Astrocyte (in vitro differentiated cells and primary cell): ENCODE measurements around the gene CYBRD1. TPM values are rescaled to one million over a fixed set of nuclear protein-coding genes. Genes with fewer than 3 reads are reported as not detected.
A peak's percentile ranks its signal among the peaks of the same experiment; 100 is the strongest.

Experiments used
- DNase-seq: peaks from one replicate; pipeline ENCODE4 v3.0.0-alpha.2; 2010; ENCODE audit warnings: low read depth
- FAIRE-seq: peaks from 2 replicates; lab custom pipeline; 2011; peaks lifted over from hg19 to GRCh38; lab: Jason Lieb, UNC
- H2AFZ ChIP-seq: 2 replicates; pipeline ENCODE4 v1.6.0; 2012; ENCODE audit warnings: low read depth, low read length, inconsistent platforms
- H3K27ac ChIP-seq: 2 replicates; pipeline ENCODE4 v1.5.1; 2011; ENCODE audit warnings: low read depth, low read length, inconsistent platforms
- H3K27me3 ChIP-seq: 2 replicates; pipeline ENCODE4 v1.6.0; 2011; ENCODE audit warnings: low read length, inconsistent platforms; ENCODE audit not compliant: insufficient read depth
- H3K36me3 ChIP-seq: 2 replicates; pipeline ENCODE4 v1.5.1; 2011; ENCODE audit warnings: low read length, inconsistent platforms; ENCODE audit not compliant: insufficient read depth
- H3K4me1 ChIP-seq: 2 replicates; pipeline ENCODE4 v1.5.1; 2011; ENCODE audit warnings: low read length, inconsistent platforms; ENCODE audit not compliant: insufficient read depth
- H3K4me2 ChIP-seq: 2 replicates; pipeline ENCODE4 v1.6.0; 2012; ENCODE audit warnings: low read length, inconsistent platforms
- H3K4me3 ChIP-seq: 2 replicates; pipeline ENCODE4 v1.5.1; 2011; ENCODE audit warnings: low read depth, mild to moderate bottlenecking, low read length, inconsistent platforms; ENCODE audit not compliant: insufficient read depth
- H3K79me2 ChIP-seq: 2 replicates; pipeline ENCODE4 v1.6.0; 2012; ENCODE audit warnings: mild to moderate bottlenecking, low read length, inconsistent platforms; ENCODE audit not compliant: insufficient read depth
- H3K9ac ChIP-seq: 2 replicates; pipeline ENCODE4 v1.6.0; 2012; ENCODE audit warnings: mild to moderate bottlenecking, low read length, inconsistent platforms
- H3K9me3 ChIP-seq: 2 replicates; pipeline ENCODE4 v1.5.1; 2012; ENCODE audit warnings: low read depth, mild to moderate bottlenecking, low read length, inconsistent platforms; ENCODE audit not compliant: insufficient read depth
- H4K20me1 ChIP-seq: 2 replicates; pipeline ENCODE4 v1.6.0; 2012; ENCODE audit warnings: low read length, inconsistent platforms; ENCODE audit not compliant: insufficient read depth
- H3K27ac Mint-ChIP-seq: one replicate; pipeline ENCODE4 v1.8.0; 2021; ENCODE audit warnings: mild to moderate bottlenecking, mixed read lengths; ENCODE audit not compliant: unreplicated experiment
- H3K27me3 Mint-ChIP-seq: one replicate; pipeline ENCODE4 v1.8.0; 2021; ENCODE audit warnings: low read depth, mixed read lengths; ENCODE audit not compliant: unreplicated experiment
- H3K36me3 Mint-ChIP-seq: one replicate; pipeline ENCODE4 v1.8.0; 2021; ENCODE audit warnings: low read depth, mixed read lengths; ENCODE audit not compliant: unreplicated experiment
- H3K4me1 Mint-ChIP-seq: one replicate; pipeline ENCODE4 v1.8.0; 2021; ENCODE audit warnings: low read depth, mixed read lengths; ENCODE audit not compliant: unreplicated experiment
- H3K4me3 Mint-ChIP-seq: one replicate; pipeline ENCODE4 v1.8.0; 2021; ENCODE audit warnings: mild to moderate bottlenecking, moderate library complexity, mixed read lengths; ENCODE audit not compliant: unreplicated experiment
- H3K9me3 Mint-ChIP-seq: one replicate; pipeline ENCODE4 v1.8.0; 2021; ENCODE audit warnings: mild to moderate bottlenecking, mixed read lengths; ENCODE audit not compliant: unreplicated experiment
- CTCF ChIP-seq: IDR thresholded peaks from 2 replicates; pipeline ENCODE4 v1.5.1; 2011; ENCODE audit warnings: low read depth, mild to moderate bottlenecking, inconsistent platforms, low read length, moderate library complexity; ENCODE audit not compliant: insufficient read depth
- EZH2 ChIP-seq: IDR thresholded peaks from 2 replicates; pipeline ENCODE4 v1.6.1; 2012; ENCODE audit warnings: mild to moderate bottlenecking, low read length, inconsistent platforms; ENCODE audit not compliant: insufficient read depth
- total RNA-seq: library from RNA; stranded (reverse); gene quantifications from 2 replicates; pipeline ENCODE4 v1.2.1, GENCODE V29; 2021

CYBRD1 gene
- total RNA-seq, 1 donor from 2014 or later = 26.7 TPM

- FAIRE-seq = no peak
- peak overlapping the region; percentile 81 for H3K27ac Mint-ChIP-seq
Measured at GRCh38 chr2:171505374-171505773, 16.9 kb upstream of the CYBRD1 start.

GRCh38 chr2:171509945-171510731 is 12.1 kb upstream of the CYBRD1 start:
- H3K27ac ChIP-seq = no peak overlapping the region

More at GRCh38 chr2:171505374-171505773, 16.9 kb upstream of the CYBRD1 start:
- H3K27ac ChIP-seq = no peak overlapping the region
- H3K79me2 ChIP-seq = no peaks in the 10 kb centered on the region
- H3K36me3 ChIP-seq = no peaks in the 10 kb centered on the region
- TF ChIP-seq EZH2 (no peak), CTCF (no peak)
- no peak overlapping the region for H3K4me3 ChIP-seq
- H3K9me3 Mint-ChIP-seq = no peaks in the 10 kb centered on the region
- peak overlapping the region; percentile 9 for H2AFZ ChIP-seq
- H3K27me3 Mint-ChIP-seq = peaks cover 4% of the 10 kb centered on the region
- H4K20me1 ChIP-seq = no peaks in the 10 kb centered on the region
- DNase-seq = peak; percentile 55
- H3K4me3 Mint-ChIP-seq = no peak overlapping the region
- peaks cover 3% of the 10 kb centered on the region for H3K4me1 ChIP-seq
- H3K9me3 ChIP-seq = no peaks in the 10 kb centered on the region
- no peaks in the 10 kb centered on the region for H3K27me3 ChIP-seq
- H3K4me2 ChIP-seq = peak overlapping the region; percentile 63
- H3K9ac ChIP-seq = no peak overlapping the region
- peaks cover 5% of the 10 kb centered on the region for H3K4me1 Mint-ChIP-seq
- no peaks in the 10 kb centered on the region for H3K36me3 Mint-ChIP-seq

More at GRCh38 chr2:171509945-171510731, 12.1 kb upstream of the CYBRD1 start:
- no peak overlapping the region for H3K4me3 Mint-ChIP-seq
- FAIRE-seq (no peak), DNase-seq (no peak)
- H3K27ac Mint-ChIP-seq = no peak overlapping the region
- H3K9ac ChIP-seq = no peak overlapping the region
- H3K27me3 Mint-ChIP-seq = peaks cover 6% of the 10 kb centered on the region
- H3K36me3 Mint-ChIP-seq = peaks cover 2% of the 10 kb centered on the region
- no peak overlapping the region for H3K4me3 ChIP-seq
- H2AFZ ChIP-seq = no peak overlapping the region
- no peaks in the 10 kb centered on the region for H3K27me3 ChIP-seq
- H3K4me1 Mint-ChIP-seq = peaks cover 9% of the 10 kb centered on the region
- no peaks in the 10 kb centered on the region for H3K36me3 ChIP-seq
- no peak overlapping the region for H3K4me2 ChIP-seq
- no peaks in the 10 kb centered on the region for H3K9me3 Mint-ChIP-seq
- no peaks in the 10 kb centered on the region for H3K9me3 ChIP-seq
- H3K79me2 ChIP-seq = no peaks in the 10 kb centered on the region
- TF ChIP-seq CTCF (no peak), EZH2 (no peak)
- H4K20me1 ChIP-seq = no peaks in the 10 kb centered on the region
- H3K4me1 ChIP-seq = peaks cover 3% of the 10 kb centered on the region
